Ureter (tissue), 1 donor: ENCODE measurements around the gene ZNF362. TPM values are rescaled to one million over a fixed set of nuclear protein-coding genes. Genes with fewer than 3 reads are reported as not detected.
"Not testable (repeated sequence)": the region's sequence is repeated elsewhere in the genome, so short reads cannot be mapped to it uniquely, and the experiment has no call there.

Source experiments
- DNase-seq: peaks from one replicate; pipeline ENCODE4 v3.0.0-alpha.2; 2020; ENCODE audit warnings: low spot score
- total RNA-seq: library from RNA; stranded (reverse); gene quantifications from one replicate; pipeline ENCODE4 v1.2.4, GENCODE V29; 2023
- donor health status: DM: yes; HTN: yes; CAD: no.

The ZNF362 gene, protein sequence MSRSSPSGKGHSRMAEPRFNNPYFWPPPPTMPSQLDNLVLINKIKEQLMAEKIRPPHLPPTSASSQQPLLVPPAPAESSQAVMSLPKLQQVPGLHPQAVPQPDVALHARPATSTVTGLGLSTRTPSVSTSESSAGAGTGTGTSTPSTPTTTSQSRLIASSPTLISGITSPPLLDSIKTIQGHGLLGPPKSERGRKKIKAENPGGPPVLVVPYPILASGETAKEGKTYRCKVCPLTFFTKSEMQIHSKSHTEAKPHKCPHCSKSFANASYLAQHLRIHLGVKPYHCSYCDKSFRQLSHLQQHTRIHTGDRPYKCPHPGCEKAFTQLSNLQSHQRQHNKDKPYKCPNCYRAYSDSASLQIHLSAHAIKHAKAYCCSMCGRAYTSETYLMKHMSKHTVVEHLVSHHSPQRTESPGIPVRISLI
- total RNA-seq = 53.7 TPM

DNA sequence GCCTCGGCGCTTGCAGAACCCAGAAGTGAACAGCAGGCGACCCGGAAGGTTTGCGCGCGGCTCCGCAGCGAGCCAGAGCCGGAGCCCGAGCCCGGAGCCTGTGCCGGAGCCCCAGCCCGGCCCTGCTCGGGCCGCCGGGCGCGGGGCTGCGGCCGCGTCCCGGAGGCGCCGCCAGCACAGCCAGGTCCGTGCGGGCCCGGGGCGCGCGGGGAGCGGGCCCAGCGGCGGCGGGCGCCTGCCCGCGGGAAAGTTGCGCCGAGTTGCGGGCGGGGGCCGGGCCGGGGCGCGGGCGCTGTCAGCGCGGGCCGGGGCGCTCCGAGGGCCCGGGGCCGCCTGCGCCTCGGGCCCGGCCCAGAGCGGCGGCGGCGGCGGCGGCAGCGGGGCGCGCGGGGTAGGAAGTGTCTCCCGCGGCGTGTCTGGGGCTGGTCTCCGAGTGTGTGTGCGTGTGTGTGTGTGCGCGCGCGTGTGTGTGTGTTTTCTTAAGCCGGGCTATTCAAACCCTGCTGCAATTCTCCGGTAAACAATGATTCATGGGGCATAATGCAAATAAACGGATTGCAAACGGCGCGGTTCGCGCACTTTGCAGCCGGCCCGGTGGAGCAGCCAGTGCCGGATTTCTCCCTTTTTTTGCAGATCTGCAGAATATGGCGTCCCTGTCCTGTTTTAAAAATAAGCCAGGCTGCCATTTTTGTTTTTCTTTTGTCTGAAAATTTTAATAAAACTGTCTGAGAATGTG is at the start of gene ZNF362:
Gene ZNF362, plus strand, starts transcription at position 22 of the 736 bp plus-strand sequence. CDS start 14,083 bp downstream, outside the sequence.
- peak; percentile 73 for DNase-seq

GRCh38 chr1:33211972-33212371 is 44.3 kb upstream of the ZNF362 start:
- DNase-seq = no peak

GRCh38 chr1:33219886-33220661 is 36.2 kb upstream of the ZNF362 start:
- peak; percentile 64 for DNase-seq

DNA sequence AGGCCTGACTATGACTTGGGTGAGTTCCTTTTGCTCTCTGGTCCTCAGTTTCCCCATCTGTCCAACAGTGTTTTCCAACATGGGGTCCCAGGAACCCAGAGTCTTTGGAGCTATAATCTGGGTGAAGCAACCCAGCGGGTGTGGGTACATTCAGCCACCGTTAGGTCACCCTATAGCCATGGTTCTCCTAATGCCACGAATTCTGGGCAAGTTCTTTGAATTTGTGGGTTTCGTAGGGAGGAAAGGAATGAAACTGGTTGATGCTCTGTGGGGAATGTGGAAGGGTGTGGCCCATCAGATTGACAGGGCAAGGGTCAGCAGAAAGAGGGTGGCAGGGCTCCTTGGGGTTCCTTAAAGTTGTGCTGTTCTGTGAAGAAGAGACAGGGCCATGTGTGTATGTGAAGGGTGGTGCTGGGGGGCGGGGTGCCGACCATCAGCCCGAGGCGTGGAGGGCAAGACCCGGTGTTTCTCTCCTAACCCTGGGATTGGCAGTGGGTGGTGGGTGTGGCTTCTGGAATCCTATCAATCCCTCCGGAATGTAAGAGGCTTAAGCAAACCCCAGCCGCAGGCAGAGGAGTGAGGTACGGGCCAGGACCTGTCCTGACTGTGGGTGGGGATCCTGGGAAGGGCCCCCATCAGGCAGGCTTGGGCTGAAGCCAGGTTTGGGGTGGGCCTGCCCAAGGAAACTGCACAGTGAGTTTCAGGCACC is 35.5 kb upstream of the ZNF362 start:
- peak; percentile 78 for DNase-seq

GRCh38 chr1:33221385-33221758 is 34.9 kb upstream of the ZNF362 start:
- DNase-seq = no peak

- no peak for DNase-seq
Measured at GRCh38 chr1:33222381-33222780, 33.9 kb upstream of the ZNF362 start.

- DNase-seq = no peak
Measured at GRCh38 chr1:33224166-33224707, 32.1 kb upstream of the ZNF362 start.

GRCh38 chr1:33225586-33225985 is 30.7 kb upstream of the ZNF362 start:
- DNase-seq = no peak

- DNase-seq = peak; percentile 53
Measured at GRCh38 chr1:33228935-33229487, 27.3 kb upstream of the ZNF362 start.

DNA sequence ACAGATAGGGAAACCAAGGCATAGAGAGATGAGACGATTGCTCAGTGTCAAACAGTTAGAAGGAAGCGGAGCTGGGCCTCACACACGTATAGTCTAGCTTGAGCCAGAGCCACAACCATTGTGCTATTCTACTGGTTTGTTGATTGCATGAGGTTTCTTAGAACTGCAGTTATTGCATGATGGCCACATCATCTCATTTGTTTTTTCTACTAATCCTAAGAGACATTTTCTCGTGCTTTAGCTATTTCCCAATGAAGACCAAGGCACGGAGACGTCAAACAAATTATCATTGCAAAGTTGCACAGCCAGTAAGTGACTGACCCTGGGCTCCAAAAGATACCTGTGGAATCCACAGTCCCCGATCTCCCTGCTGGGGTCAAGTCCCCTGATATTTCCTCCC is 25.1 kb upstream of the ZNF362 start:
- DNase-seq = no peak

GRCh38 chr1:33232716-33233115 is 23.6 kb upstream of the ZNF362 start:
- DNase-seq = no peak

- peak; percentile 31 for DNase-seq
Measured at GRCh38 chr1:33234131-33234530, 22.2 kb upstream of the ZNF362 start.

DNA sequence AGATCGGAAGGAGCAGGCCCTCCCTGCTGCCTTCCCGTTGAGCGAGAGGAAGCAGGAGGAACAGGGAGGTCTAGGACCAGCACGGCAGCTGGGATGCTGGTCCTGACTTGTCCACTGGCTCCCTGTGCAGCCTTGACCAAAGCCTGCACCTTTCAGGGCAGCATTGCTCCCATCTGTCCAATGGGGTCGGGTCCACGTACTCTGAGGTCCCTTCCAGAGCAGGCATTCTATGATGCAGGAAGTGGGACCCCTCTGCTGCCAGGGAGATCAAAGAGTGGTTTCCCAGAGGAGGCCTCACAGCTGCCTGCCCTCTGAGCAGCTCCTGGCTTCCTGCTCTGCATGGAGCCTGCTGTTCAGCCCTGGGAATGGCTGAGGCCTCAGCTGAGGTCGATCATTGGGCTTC is 21.7 kb upstream of the ZNF362 start:
- peak; percentile 23 for DNase-seq

GRCh38 chr1:33235521-33235920 is 20.8 kb upstream of the ZNF362 start:
- DNase-seq = no peak

- DNase-seq = no peak
Measured at GRCh38 chr1:33236498-33236897, 19.8 kb upstream of the ZNF362 start.

DNA sequence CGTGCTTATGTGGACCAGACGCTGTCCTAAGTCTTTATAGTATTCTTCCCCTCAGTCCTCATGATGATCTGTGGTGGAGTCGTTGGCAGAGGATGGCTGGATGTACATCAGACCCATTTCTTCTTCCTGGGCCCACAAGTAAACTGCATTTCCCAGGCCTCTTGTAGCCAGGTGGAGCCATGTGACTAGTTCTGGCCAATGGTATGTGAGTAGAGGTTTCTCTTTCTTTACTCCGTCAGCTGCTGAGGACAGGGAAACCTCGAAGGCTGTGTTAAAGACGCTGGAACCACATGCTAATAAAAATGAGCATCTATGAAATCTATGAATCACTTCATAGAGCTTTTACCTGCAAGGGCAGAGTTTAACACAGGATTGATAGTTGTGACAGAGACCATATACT is 18.7 kb upstream of the ZNF362 start:
- no peak for DNase-seq

- DNase-seq = not testable (repeated sequence)
Measured at GRCh38 chr1:33238194-33238724, 18.0 kb upstream of the ZNF362 start.

- not testable (repeated sequence) for DNase-seq
Measured at GRCh38 chr1:33239410-33239809, 16.9 kb upstream of the ZNF362 start.

- DNase-seq = no peak
Measured at GRCh38 chr1:33241866-33242265, 14.4 kb upstream of the ZNF362 start.

DNA sequence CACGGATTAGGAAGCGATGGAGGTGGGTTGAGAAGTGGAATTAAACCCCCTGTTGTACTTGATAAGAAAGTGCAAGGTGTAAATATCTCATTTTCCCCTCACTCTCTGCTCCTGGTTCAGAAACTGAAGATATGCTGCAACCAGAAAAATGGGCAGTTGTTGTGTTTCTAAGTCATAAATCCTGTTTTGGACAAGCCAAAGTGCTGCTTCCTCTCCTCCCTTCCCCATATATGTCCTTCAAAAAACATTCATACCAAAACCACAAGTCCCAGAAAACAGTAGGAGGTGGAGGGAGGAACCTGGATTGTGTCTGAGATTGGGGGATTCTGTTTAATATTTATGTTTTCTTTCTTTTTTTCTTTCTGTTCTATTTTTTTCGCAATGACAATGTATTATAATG is 13.6 kb upstream of the ZNF362 start:
- DNase-seq = no peak
